Activated CD8-positive, alpha-beta memory T cell treated with anti-CD3 and anti-CD28 coated beads for 36 hours (primary cell): Measurements from ENCODE around the gene PABPN1L. TPM values are rescaled to one million over a fixed set of nuclear protein-coding genes. Genes with fewer than 3 reads are reported as not detected.

Source experiments
- CTCF ChIA-PET: fragments of 350-600 bp; sonication (Branson Sonifier 250); formaldehyde crosslinking; loops from one replicate; lab custom pipeline; 2021; ENCODE audit warnings: antibody characterized with exemption; lab: Charles Lee
- POLR2A ChIA-PET: fragments of 350-600 bp; sonication (Branson Sonifier 250); formaldehyde crosslinking; loops from one replicate; lab custom pipeline; 2021; ENCODE audit warnings: antibody characterized with exemption; lab: Charles Lee
- total RNA-seq, 2 experiments: library from RNA; stranded (reverse); gene quantifications; one replicate each; pipeline ENCODE4 v1.2.3, GENCODE V29; 2021

The PABPN1L gene
- total RNA-seq, 2 experiments from 2014 or later: not detected

DNA sequence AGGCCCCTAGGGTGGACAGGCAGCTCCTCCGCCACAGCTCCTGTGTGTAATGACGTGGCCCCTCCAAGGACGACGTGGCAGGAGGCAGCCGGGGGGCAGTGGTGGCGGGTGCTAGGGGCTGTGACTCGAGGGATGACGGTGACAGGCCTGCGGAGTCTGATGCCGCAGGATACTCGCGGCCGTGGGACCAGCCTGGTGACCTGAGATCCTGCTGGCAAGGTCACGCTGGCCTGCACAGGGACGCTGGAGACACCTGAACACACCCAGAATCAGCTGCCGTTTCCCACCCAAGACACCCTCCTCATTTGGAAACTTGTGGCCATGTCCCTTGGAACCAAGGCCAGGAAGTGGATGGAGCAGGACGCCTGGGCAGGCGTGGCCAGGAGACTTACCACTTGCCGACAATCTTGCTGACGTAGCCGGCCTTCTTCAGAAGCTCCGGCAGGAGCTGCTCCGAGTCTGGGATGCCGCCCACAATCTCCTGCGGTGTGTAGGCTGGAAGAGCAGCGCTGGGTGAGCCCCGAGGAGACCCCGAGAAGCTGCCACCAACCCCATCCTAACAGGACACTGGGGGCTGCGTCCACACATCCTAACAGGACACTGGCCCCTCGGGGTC, 25.8 kb downstream of the PABPN1L start:
- CTCF ChIA-PET: no interaction called here
- POLR2A ChIA-PET: no interaction called here

DNA sequence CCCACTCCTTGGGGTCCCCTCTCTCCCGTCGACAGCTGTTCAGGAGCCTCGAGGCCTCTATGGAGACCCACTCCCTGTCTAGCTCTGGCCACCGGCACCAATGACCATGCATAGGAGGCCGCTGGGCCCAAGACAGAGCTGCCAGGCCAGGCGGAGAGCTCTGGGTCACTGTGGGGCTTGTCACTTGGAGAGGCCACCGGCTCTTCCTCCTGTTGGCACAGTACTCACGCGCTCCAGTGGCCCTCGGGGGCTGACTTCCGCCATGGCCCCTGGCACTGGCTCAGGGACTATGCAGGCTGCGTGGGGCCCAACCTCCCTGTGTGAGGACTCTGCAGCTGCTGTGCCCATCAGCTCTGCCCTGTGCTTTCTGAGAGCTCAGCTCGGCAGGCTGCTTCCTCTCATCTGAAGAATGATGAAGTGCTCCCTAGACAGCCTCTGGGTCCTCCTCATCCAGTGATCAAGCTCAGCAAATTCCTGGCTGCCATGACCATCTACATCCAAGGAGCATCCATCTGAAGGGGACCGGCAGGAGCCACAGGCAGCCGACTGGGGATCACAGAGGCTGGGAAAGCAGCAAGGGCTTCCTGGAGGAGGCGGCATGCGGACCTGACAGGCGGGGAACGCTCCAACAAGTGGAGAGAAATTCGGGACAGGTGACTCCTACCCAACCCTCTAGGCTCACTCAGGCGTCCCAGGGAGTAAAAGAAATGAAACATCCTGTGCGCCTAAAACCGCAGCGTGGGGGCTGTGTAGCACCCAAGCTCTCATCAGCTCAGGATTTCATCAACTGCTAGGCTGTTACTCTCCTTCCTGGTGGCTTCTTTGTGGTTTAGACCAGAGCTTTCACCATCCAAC, 26.5 kb downstream of the PABPN1L start:
- ChIA-PET CTCF (no interaction called here), POLR2A (no interaction called here)

DNA sequence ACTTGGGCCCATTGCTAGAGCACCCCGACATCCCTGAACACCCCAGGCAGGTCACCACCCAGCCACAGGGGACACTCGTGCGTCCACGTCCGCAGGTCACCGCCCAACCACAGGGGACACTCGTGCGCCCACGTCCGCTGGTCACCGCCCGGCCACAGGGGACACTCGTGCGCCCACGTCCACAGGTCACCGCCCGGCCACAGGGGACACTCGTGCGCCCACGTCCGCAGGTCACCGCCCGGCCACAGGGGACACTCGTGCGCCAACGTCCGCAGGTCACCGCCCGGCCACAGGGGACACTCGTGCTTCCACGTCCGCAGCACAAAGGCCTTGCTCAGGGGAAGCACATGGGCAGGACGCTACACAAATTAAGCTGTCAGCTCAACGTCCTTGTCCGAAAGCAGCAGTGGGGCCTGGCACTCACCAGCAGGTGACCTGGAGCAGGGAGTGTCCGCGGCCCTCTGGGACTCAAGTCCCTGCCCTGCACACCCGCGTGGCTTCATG, 27.4 kb downstream of the PABPN1L start:
- CTCF ChIA-PET: no interaction called here
- POLR2A ChIA-PET: no interaction called here

DNA sequence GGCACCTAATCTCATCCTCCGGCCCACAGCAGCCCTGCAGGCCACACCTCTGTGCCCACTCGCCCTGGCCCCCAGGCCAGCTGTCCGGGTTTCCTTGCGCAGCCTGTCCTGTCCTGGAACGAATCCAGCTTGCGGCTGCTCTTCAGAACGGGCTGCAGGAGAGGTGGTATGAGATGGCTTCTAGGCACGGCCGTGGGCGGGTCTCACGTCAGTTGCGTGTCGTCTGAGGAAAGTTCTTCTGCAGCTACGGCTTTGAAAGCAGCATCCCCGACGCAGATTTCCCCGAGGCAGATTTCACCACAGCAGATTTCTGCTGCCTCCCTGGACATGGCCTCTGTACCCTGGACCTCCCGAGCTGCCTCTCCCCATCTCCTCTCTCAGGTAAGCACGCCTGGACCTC, 27.9 kb downstream of the PABPN1L start:
- ChIA-PET CTCF (no interaction called here), POLR2A (no interaction called here)

DNA sequence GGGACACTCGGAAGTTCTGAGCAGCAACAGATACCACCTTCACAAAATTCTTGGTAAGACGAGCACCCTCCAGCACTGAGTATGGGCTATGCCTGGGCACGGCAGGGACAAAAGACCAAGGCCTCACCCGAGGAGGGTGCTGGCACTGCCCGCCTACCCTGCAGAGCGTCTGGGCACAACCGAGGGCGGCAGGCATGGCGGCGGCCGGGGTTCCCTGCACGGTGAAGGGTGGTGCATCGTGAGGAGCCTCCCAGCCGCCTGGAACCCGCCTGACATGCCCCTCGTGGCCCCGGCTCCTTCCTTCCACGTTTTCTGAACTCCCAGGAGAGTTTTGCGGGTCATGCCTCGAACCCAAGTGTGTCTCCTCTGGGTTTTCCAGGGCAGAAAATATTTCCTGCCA, 28.7 kb downstream of the PABPN1L start:
- POLR2A ChIA-PET: no interaction called here
- CTCF ChIA-PET: no interaction called here

DNA sequence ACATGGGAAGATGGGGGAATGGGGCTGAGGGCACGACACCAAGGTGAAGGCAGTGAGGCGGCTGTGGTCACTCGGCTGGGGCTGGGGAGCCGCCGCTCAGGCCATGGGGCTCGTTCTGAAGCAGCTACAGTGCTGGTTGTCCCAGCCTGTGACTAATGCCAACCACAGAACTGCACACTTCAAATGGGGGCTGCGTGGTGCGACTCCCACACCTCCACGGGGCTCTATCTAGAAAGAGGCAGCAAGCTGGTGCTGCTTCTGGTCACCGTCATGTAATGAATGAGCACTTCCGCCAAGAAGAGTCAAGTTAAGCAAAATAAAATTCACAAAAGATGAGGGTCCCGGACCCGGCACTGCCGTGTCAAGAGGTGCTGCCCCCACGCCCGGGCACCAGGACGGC, 29.7 kb downstream of the PABPN1L start:
- CTCF ChIA-PET: no interaction called here
- POLR2A ChIA-PET: no interaction called here

DNA sequence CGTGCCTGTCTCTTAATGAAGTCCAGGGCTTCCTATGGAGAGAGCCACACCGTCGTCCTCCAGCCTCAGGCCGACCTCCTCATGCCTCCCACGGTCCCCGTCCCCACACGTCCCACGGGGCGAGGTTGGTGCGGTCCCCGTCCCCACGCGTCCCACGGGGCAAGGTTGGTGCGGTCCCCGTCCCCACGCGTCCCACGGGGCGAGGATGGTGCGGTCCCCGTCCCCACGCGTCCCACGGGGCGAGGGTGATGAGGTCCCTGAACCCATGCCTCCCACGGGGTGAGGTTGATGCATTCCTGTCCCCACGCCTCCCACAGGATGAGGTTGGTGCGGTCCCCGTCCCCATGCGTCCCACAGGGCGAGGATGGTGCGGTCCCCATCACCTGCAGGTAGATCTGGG, 30.6 kb downstream of the PABPN1L start:
- ChIA-PET POLR2A (no interaction called here), CTCF (no interaction called here)

DNA sequence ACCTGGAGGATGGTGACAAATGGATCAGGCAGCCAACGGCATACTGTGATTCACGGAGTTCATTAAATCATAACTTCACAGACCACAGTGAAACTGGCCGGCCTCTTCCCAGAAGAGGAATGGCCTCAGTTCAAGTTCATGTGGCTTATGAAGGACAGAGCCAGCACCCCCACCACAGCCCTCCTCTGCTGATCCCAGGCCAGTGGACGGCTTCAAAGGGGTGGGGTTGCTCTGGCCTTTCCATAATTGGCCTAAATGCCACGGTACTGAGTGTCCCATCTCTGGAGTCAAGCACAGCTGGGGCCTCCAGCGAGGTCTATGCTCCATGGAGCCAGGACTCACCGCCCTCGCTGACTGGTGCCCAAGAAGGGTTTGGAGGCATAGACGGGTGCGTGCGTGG, 31.1 kb downstream of the PABPN1L start:
- POLR2A ChIA-PET: no interaction called here
- CTCF ChIA-PET: no interaction called here

DNA sequence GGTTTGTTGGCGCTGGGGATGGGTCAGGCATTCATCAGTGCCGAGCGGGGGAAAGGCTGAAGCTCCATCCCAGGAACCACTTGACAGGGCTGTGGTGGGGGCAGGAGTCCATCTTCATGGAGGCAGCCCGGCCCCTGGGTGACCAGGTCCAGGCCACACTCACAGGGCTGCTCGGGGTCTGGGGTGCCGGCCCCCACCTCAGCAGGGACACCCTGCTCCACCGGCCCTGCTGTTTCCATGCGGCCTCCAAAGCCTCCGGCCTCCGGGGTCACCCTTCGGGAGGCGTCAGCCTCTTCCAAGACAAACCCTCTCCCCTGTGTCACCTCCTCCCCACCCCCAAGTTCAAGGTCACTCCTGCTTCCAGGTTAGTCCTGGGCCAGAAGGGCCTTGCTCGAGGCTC, 31.8 kb downstream of the PABPN1L start:
- ChIA-PET CTCF (no interaction called here), POLR2A (no interaction called here)

DNA sequence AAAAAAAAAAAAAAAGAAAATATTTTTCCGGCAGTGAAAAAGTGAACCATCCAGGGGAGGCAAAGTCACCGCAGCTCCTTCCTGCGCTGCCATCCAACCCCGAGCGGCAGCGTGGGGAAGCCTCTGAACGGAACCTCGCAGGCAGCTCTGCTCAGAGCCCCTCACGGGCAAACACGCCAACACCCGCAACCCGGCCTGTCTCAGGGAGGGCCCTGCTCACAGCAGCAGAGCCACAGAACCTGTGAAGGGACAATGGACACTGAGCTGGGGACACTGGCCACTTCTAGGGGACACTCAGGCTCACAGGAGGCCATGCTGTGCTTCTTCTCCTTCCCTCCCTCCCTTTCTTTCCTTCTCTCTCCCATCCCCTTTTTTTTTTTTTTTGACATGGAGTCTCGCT, 33.4 kb downstream of the PABPN1L start:
- ChIA-PET CTCF (interaction anchor here (0.6 kb wide), 1 partner anchor 38 kb away, joined by 3 read pairs; no protein-coding TSS in a partner anchor), POLR2A (interaction anchor here (0.6 kb wide), 1 partner anchor 865 kb away, joined by 3 read pairs; no protein-coding TSS in a partner anchor)

DNA sequence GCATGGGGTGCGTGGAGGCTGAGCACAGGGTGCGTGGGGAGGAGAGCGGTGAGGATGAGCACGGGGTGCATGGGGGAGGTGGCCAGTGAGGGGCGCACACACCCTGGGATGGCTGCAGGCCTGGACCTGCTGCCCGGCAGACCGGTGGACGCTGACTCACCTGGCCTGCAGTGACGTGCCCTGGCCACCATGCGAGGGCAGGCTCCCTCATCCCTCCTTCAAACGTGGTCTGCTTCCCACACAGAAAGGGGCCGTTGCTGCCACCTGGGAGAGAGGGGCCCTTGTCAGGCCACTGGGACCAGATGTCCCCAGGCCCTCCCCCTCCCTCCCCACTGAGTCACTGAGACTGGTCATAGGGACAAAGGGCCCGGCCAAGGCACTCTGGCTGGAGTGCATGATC, 34.6 kb downstream of the PABPN1L start:
- ChIA-PET CTCF (interaction anchor here (0.6 kb wide), 1 partner anchor 206 kb away, joined by 3 read pairs; no protein-coding TSS in a partner anchor), POLR2A (no interaction called here)

DNA sequence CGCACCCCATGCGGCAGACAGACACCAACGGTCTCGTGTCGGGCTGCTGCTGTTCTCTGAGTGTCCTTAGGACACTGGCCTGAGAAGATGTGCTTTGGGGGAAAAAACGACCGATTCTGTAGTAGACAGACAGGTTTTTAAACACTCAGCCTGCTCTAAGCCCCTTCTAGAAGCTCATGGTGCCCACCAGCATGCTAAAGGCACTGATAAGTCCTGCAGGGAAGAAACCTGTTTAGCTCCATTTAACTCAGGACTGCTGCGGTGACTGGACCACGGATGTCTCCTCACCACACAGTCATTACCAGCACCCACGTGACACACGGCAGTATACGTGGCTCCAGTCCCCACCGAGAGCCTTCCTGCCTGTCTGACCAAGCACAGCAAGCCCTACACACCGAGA, 35.7 kb downstream of the PABPN1L start:
- POLR2A ChIA-PET: interaction anchor here (0.6 kb wide), 1 partner anchor 20 kb away, joined by 3 read pairs; no protein-coding TSS in a partner anchor
- CTCF ChIA-PET: interaction anchor here (0.7 to 1.2 kb wide), 2 partner anchors 27 to 34 kb away, joined by 3 to 5 read pairs; no protein-coding TSS in a partner anchor

DNA sequence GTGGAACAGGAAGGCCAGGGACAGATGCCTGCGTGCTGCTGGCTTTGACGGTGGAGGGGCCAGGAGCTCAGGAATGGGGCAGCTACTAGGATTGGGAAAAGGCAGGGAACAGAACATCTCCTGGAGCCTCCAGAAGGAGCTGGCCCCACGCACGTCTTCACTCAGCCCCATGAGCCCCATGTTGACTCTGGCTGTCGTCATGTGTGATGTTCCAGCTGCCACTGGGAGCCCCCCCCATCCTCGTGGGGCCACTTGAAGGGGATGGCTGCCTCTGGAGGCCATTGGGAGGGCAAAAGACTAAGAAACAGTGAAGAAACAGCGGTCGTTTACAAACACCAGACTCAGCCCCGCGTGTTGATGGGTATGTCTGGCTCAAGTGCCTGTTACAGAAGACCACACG, 36.2 kb downstream of the PABPN1L start:
- CTCF ChIA-PET: interaction anchor here (0.7 to 1.2 kb wide), 3 partner anchors 27 to 34 kb away, joined by 3 to 5 read pairs (median 3); no protein-coding TSS in a partner anchor

DNA sequence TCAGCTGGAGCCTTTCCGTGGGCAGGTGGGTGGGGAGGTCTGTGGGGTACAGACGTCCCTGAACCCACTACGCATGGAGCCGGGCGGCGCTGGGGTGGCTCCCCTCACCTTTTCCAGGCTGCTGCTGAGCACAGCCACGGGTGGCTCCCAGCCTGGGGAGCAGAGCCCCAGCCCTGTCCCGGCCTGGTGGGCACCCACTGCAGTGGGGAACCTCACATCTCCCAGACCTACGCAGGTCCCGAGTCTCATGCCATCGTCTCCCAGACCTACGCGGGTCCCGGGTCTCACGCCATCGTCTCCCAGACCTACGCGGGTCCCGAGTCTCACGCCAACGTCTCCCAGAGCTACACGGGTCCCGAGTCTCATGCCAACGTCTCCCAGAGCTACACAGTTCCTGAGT, 37.7 kb downstream of the PABPN1L start:
- CTCF ChIA-PET: no interaction called here
- POLR2A ChIA-PET: no interaction called here

More for the DNA sequence above, 36.2 kb downstream of the PABPN1L start:
- POLR2A ChIA-PET: interaction anchor here (0.6 kb wide), 1 partner anchor 20 kb away, joined by 3 read pairs; no protein-coding TSS in a partner anchor

DNA sequence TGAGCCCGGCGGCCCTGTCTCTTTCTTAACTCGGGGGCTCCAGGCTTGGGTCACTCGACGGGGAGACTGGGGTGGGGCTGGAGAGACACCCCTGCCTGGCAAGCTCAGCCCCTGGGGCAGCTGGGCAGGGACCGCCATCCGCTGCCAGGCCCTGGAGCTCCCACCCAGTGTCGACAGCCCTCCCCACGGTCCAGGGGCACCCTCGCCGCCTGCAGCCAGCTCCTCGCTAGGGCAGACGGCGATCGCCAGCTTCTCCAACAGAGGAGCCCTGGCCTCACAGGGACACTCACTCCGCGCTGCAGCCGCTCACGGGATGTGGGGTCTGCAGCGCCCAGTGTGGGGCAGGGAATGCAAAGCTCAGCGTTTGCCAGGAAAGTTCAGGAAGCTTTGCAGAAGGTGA, 38.7 kb downstream of the PABPN1L start:
- ChIA-PET CTCF (no interaction called here), POLR2A (no interaction called here)

DNA sequence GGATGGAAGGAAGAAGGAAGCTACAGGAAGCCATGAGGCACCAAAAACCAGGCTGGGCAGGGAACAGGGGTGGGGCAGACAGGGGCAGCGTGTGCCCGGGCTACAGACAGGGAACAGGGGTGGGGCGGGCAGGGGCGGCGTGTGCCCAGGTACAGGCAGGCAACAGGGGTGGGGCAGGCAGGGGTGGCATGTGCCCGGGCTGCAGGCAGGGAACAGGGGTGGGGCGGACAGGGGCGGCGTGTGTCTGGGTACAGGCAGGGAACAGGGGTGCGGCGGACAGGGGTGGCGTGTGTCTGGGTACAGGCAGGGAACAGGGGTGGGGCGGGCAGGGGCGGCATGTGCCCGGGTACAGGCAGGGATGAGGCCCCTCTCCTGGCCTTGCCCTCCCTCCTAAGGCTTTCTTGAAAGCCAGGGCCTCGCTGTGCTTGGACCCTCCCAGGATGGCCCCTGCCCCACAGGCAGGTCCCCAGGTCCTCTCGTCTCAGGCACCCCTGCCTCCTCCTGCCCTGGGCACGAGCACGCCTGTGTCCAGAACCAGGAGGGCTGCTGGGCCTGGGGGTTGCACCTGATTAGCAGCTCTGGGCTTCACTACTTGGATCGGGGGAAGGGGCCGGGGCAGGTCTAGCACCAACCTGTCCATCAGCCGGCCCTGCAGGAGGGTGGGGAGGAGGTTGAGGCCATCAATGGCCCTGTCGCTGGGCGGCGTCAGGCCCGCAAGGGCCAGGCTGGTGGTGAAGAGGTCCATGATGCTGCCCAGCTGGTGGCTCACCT, 40.2 kb downstream of the PABPN1L start:
- ChIA-PET CTCF (interaction anchor here (1.2 kb wide), 1 partner anchor 32 kb away, joined by 3 read pairs; no protein-coding TSS in a partner anchor), POLR2A (no interaction called here)

DNA sequence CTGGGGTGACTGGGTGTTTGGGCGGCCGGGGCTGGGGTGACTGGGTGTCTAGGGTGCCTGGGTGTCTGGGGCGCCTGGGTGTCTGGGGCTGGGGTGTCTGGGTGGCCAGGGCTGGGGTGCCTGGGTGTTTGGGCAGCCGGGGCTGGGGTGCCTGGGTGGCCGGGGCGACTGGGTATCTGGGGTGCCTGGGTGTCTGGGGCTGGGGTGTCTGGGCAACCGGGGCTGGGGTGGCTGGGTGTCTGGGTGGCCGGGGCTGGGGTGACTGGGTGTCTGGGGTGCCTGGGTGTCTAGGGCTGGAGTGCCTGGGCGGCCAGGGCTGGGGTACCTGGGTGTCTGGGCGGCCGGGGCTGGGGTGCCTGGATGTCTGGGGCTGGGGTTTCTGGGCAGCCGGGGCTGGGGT, 41.3 kb downstream of the PABPN1L start:
- ChIA-PET POLR2A (no interaction called here), CTCF (interaction anchor here (1.2 kb wide), 1 partner anchor 33 kb away, joined by 3 read pairs; no protein-coding TSS in a partner anchor)

DNA sequence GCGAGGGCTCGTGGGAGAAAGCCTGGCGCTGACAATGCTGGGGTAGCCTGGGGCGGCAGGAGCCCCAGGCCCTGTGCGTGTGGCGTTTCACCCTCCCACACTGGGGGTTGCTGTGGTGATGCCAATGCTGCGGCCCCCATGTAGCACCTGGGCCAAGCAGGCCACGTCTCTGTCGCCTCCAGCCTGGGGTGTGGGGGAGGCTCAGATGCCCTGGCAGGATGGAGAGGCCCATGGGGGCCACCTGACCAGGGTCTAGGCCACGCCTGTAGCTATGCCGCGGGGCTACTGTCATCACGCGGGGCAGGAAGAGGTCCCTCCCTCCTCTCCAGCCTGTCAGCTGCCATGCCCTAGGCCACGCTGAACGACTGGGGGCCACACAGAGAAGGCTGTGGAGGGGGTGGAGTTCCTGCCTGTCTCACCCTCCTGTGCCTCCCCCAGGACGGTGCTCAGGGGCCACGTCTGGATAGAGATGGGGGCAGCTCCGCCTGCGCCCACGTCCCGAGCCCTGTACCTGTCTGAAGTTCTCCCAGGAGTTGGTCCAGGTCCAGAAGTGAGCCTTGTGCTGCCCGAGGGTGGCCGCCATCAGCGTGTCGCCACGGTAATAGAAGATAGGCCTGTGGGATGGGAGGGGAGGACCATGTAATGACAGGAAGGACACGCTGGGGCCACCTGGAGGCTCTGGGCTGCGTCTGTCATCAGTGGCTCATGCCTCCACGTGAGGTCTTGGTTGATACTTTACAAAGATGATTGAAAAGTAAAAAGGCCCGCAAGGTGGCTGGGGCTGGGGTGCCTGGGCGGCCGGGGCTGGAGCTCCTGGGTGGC, 42.0 kb downstream of the PABPN1L start:
- ChIA-PET CTCF (interaction anchor here (0.9 kb wide), 1 partner anchor 33 kb away, joined by 3 read pairs; no protein-coding TSS in a partner anchor), POLR2A (no interaction called here)
